GM12801 (cell line): ENCODE data around the gene CAPZB.

Experiments
- TF ChIP-seq, protein P1 (sequence below): IDR thresholded peaks from one replicate; pipeline ENCODE4 v1.5.1; 2011; ENCODE audit warnings: control low read depth; ENCODE audit not compliant: insufficient read length; ENCODE audit errors: extremely low read depth

The CAPZB gene

DNA sequence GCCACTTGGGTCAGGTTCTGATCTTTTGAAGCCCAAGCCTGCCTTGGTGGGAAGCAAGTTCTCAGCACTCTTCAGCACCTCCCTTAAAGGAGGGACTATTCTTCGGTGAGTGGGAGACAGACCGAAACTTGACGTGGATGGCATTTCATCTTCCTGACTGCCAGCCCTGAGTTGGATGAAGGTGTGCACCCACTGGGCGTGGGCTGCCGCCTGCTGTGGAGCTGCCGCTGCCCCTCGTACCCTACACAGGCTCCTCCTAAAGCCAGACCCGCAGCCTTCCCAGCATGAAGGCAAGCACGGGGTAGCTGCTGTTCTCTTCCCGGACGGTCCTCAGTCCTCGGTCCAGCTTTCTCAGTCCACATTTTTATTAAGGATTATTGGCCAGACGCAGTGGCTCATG is 89.1 kb downstream of the CAPZB start:
- TF ChIP-seq, protein P1, sequence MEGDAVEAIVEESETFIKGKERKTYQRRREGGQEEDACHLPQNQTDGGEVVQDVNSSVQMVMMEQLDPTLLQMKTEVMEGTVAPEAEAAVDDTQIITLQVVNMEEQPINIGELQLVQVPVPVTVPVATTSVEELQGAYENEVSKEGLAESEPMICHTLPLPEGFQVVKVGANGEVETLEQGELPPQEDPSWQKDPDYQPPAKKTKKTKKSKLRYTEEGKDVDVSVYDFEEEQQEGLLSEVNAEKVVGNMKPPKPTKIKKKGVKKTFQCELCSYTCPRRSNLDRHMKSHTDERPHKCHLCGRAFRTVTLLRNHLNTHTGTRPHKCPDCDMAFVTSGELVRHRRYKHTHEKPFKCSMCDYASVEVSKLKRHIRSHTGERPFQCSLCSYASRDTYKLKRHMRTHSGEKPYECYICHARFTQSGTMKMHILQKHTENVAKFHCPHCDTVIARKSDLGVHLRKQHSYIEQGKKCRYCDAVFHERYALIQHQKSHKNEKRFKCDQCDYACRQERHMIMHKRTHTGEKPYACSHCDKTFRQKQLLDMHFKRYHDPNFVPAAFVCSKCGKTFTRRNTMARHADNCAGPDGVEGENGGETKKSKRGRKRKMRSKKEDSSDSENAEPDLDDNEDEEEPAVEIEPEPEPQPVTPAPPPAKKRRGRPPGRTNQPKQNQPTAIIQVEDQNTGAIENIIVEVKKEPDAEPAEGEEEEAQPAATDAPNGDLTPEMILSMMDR: no peak

DNA sequence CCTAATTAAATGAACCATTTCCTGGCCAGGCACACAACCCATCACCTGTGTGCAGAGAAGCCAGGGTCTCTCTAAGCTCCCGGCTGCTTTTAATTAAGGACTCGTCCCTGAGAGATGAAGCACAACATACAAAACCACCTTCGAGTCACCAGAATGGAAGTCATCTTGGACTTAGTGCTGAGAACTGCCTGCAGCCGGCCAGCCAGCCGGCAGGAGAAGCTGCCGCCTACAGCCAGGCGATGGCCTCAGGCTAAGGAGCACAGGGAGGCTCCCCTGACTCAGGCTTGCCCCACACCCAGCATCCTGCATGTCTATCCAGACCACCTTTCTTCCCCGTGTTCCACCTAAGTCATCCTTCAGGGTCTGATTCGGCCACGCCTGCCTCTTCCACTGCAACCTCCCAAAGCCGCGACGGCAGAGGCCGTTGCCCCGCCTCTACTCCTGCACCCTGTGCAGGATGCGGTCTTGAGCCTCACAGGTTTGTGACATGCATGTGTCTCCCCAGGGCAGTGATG is 89.6 kb downstream of the CAPZB start:
- TF ChIP-seq, protein P1: no peak

DNA sequence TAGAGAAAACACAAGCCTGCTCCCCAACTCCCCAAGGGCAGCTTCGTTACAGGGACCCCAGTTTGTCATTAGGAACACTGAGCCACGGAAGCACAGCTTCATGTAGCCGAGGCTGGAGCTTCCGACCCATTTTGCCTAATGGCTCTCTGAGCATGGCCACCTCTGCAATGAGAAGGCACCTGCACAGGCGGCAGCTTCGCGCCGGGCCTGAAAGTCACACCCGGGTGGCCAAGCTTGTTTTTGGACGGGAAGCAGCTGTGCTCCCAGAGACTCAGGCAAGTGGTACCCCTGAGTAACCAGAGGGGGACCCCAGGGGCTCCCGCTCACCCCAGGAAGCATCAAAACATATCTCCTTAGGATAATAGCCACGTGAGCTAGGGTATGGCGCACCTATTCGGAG is 92.3 kb downstream of the CAPZB start:
- TF ChIP-seq, protein P1: no peak

DNA sequence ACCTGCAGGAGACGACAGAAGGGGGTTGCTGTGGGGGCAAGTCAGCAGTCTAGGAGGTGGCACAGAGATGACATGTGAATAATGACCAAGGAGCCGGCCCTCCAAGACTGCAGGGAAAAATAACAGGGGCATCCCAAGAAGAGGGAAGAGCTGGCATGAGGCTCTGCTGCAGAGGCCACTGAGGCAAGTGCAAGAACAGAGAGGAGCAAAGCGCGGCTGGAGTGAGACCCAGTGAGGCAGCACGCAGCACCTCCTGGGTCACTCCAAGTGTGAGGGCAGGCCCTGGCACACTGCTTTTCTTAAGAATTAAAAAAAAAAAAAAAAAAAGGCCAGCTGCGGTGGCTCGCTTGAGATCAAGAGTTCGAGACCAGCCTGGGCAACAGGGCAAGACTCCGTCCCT is 93.1 kb downstream of the CAPZB start:
- TF ChIP-seq, protein P1: no peak

DNA sequence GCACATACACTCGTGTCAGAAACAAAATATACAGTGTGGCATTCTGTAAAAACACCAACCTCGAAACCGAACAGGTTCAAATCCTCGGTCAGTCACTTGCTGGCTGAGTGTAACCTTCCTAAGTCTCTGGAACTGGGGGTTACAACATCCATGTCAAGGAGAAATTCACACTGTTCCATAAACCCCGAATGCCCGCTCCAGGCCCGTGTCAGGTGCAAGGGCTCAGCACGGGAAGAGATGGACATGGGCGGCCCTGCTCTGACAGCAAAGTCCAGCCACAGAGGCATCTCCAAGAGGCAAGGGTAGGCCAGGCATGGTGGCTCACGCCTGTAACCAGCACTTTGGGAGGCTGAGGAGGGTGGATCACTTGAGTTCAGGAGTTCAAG is 93.8 kb downstream of the CAPZB start:
- TF ChIP-seq, protein P1: no peak

DNA sequence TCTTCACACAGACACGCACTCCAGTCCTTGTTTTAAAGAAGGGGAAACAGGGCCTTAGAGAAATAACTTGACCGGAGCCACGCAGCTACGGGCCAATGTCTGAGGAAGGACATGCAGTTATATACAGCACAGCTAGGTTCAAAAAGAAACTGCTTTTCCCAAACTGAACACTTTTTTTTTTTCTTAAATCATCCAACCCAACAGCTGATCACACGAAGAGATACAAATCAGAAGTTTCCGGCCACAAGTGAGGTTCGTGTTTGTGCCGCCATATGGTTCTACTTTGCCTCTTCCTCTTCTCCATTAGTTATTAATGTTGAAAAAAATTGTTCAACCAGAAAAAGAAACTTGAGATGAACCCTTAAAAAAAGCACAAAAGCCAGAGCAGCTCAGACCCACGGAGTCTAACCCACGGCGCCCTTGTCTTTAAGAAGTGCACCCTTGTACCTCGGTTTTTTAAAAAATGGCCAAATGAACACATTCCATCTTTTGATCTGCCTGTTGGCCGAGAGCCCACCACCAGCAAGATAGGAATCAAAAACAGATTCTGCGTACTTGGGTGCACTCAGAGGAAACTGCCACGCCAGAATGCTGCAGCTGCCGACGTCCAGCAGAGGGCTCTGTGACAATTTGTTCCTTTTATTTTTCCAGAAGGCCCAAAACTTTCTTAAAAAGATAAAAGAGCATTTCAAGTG is 94.3 kb downstream of the CAPZB start:
- TF ChIP-seq, protein P1: no peak

DNA sequence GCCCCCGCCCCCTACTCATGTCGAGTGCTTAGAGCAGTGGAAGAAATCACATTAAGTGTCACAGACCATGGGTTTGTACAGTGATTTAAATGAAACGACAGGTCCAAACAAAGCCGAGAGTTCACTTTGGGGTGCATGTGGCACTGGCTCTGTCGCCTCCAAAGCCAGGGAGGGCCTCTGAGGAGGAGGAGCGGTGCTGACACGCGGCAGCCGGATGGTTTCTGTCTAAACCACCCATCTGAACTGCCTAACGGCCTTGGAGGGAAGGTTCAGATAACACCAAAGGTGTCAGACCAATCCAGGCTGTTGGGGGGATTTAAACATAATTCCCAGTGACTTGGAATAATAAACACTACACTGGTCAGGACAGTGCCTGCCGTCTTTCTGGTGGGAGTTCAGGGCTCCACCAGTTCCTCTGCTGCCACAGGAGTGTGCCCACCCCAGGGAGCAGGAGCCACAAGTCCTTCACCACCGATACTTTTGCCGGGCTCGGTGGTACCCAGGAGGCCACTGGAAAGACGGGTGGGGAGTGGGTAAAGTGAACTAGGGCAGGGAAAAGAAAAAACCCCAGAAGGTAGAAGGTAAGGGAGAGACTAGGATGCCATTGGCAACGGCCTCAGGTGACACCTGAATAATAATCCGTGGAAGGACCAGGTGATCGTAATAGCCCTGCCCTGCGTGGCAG is 95.0 kb downstream of the CAPZB start:
- TF ChIP-seq, protein P1: no peak
